Psoas muscle (tissue), 8 donors: ENCODE measurements around the gene PLCD4. TPM values are rescaled to one million over a fixed set of nuclear protein-coding genes. Genes with fewer than 3 reads are reported as not detected.
A peak's percentile ranks its signal among the peaks of the same experiment; 100 is the strongest.

Experiments
- ATAC-seq, 4 donors: fragments of 200-7000 bp; cut with Tn5 transposase; one replicate each; pipeline ENCODE4 v1.9.1; 2020; ENCODE audit warnings: moderate library complexity in 3 of 4, mild to moderate bottlenecking in 2 of 4
- DNase-seq, 2 donors: peaks; one replicate each; pipeline ENCODE4 v3.0.0-alpha.2; 2020
- H3K27ac ChIP-seq: fragments of 200-600 bp; one replicate; pipeline ENCODE4 v1.8.0; 2022
- H3K27me3 ChIP-seq, 3 donors: fragments of 200-600 bp in 1 of 3; one replicate each; pipeline versions ENCODE4 v1.6.1 to v1.8.0; 2013 to 2022; ENCODE audit warnings: low read length in 2 of 3, mild to moderate bottlenecking in 2 of 3, moderate library complexity in 1 of 3; ENCODE audit not compliant: insufficient read depth in 3 of 3
- H3K36me3 ChIP-seq, 2 donors: fragments of 200-600 bp in 1 of 2; one replicate each; pipeline versions ENCODE4 v1.6.1 to v1.8.0; 2013 to 2022; ENCODE audit warnings: low read depth in 1 of 2, mild to moderate bottlenecking in 1 of 2, moderate library complexity in 1 of 2; ENCODE audit not compliant: insufficient read depth in 1 of 2
- H3K4me1 ChIP-seq: fragments of 200-600 bp; one replicate; pipeline ENCODE4 v1.8.0; 2022
- H3K4me3 ChIP-seq: fragments of 200-600 bp; one replicate; pipeline ENCODE4 v1.8.0; 2022; ENCODE audit warnings: mild to moderate bottlenecking
- H3K9me3 ChIP-seq: fragments of 200-600 bp; one replicate; pipeline ENCODE4 v1.8.0; 2022
- WGBS, 3 donors: extraction: QIAGEN DNeasy Blood & Tissue Kit; methylation state at CpG; one replicate each; pipeline versions ENCODE4 v1.1.6 to v1.1.7; 2013; 5-methylcytosine and 5-hydroxymethylcytosine counted together
- intact Hi-C, 2 donors: fragments of 100-400 bp; cut with DNase I; formaldehyde crosslinking; loops; one replicate each; pipeline versions ENCODE4 v1.11.0 to v1.14.2; 2022
- polyA plus RNA-seq, 3 donors: library from polyadenylated mRNA; stranded (reverse); fragments of 200-250 nt; gene quantifications; one replicate each; pipeline ENCODE4 v1.2.3, GENCODE V29; 2013
- total RNA-seq, 4 donors: library from RNA; stranded (reverse); fragmentation: NEBNext Ultra II Directional in 2 of 4; extraction: Animal tissue kit (Norgen Biotek cat#: 25700) in 2 of 4; gene quantifications; one replicate each; pipeline versions ENCODE4 v1.2.1 to v1.2.4, GENCODE V29; 2021 to 2023
- TF ChIP-seq, protein P1 (sequence below): fragments of 200-600 bp; IDR thresholded peaks from one replicate; pipeline ENCODE4 v1.8.0; 2022; ENCODE audit warnings: antibody characterized with exemption
- donor health status: healthy with polysubstance abuse.
- donor health status: DM: no; HTN: no; CAD: no; lungs with moderate emphysema.
- donor health status: Bipolar disorder and iron deficiency.
- donor health status: healthy.
- donor health status: DM: yes; HTN: yes; CAD: no.
- donor health status: DM: no; HTN: no; CAD: no.
- donor health status: DM: no; HTN: no; CAD: no.
- donor health status: DM: yes; HTN: yes; CAD: no.

PLCD4 gene
- total and polyA plus RNA-seq, 7 donors: 1.4 to 85.2 (median 38.0) TPM

- H3K4me1 ChIP-seq: peaks cover 47% of the 10 kb centered on the region
- WGBS, 3 donors: 4 to 5% (median 5%) methylated on average over 10 of the region's 10 CpGs
- no peaks in the 10 kb centered on the region for H3K9me3 ChIP-seq
- peaks cover 0 to 27% of the 10 kb centered on the region in 2 donors for H3K36me3 ChIP-seq
- H3K4me3 ChIP-seq: peak overlapping the region; percentile 76
- DNase-seq (no peak), ATAC-seq (peak in 2 of 4 donors; percentile 15 to 26)
- no peaks in the 10 kb centered on the region for H3K27me3 ChIP-seq
- H3K27ac ChIP-seq: peak overlapping the region; percentile 92
- TF ChIP-seq, protein P1, sequence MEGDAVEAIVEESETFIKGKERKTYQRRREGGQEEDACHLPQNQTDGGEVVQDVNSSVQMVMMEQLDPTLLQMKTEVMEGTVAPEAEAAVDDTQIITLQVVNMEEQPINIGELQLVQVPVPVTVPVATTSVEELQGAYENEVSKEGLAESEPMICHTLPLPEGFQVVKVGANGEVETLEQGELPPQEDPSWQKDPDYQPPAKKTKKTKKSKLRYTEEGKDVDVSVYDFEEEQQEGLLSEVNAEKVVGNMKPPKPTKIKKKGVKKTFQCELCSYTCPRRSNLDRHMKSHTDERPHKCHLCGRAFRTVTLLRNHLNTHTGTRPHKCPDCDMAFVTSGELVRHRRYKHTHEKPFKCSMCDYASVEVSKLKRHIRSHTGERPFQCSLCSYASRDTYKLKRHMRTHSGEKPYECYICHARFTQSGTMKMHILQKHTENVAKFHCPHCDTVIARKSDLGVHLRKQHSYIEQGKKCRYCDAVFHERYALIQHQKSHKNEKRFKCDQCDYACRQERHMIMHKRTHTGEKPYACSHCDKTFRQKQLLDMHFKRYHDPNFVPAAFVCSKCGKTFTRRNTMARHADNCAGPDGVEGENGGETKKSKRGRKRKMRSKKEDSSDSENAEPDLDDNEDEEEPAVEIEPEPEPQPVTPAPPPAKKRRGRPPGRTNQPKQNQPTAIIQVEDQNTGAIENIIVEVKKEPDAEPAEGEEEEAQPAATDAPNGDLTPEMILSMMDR: no peak
- intact Hi-C loops: loop anchor here (2.0 to 10.0 kb wide), 4 partner anchors 37 to 275 kb away; partner anchors contain the start of genes PLCD4 (in 1 of the 2) and TMBIM1 (in 1 of the 2)
Measured at GRCh38 chr2:218569661-218570500, 37.8 kb upstream of the PLCD4 start.

DNA sequence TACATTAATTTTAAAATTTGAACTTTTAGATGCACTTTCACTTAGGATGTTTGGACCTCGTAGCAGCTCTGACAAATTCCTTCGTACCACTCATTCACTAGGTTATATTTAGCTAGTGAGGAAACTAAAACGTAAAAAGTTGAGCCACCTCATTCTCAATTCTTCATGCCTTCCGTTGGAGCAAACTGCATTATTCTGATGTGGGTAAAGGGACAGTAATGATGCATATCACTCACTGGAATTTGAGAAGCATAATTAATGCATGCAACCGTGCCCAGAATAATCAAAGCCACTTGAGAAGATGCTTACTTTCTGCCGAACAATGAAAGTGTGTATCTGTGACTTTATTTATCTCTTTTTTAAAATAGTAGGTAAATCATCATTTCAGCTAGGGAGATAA, 36.8 kb upstream of the PLCD4 start:
- DNase-seq (no peak), ATAC-seq (peak in 3 of 4 donors; percentile 24 to 31 (median 25))
- Histone ChIP-seq H3K4me3 (peak overlapping the region; percentile 76), H3K4me1 (peaks cover 48% of the 10 kb centered on the region), H3K27me3 (no peaks in the 10 kb centered on the region), H3K9me3 (no peaks in the 10 kb centered on the region), H3K36me3 (peaks cover 0 to 33% of the 10 kb centered on the region in 2 donors), H3K27ac (peak overlapping the region; percentile 92)
- 7 to 9% (median 9%) methylated on average over 6 of the region's 6 CpGs for WGBS, 3 donors
- TF ChIP-seq, protein P1: no peak
- intact Hi-C loops: loop anchor here in 1 of 2 donors (5.0 kb wide), 1 partner anchor 36 kb away; the partner anchor contains the start of gene PLCD4

GRCh38 chr2:218576854-218577253, 30.8 kb upstream of the PLCD4 start:
- TF ChIP-seq, protein P1: no peak
- ATAC-seq (no peak), DNase-seq (no peak)
- no peaks in the 10 kb centered on the region for H3K27me3 ChIP-seq
- 81 to 95% (median 84%) methylated on average over 4 of the region's 4 CpGs for WGBS, 3 donors
- H3K4me3 ChIP-seq: no peak overlapping the region
- H3K36me3 ChIP-seq: peaks cover 0 to 40% of the 10 kb centered on the region in 2 donors
- intact Hi-C loops: loop anchor here in 1 of 2 donors (1.0 to 5.0 kb wide), 2 partner anchors 28 to 80 kb away; partner anchors contain the start of genes BCS1L and ZNF142
- H3K27ac ChIP-seq: peak overlapping the region; percentile 89
- H3K4me1 ChIP-seq: peaks cover 53% of the 10 kb centered on the region
- H3K9me3 ChIP-seq: no peaks in the 10 kb centered on the region

DNA sequence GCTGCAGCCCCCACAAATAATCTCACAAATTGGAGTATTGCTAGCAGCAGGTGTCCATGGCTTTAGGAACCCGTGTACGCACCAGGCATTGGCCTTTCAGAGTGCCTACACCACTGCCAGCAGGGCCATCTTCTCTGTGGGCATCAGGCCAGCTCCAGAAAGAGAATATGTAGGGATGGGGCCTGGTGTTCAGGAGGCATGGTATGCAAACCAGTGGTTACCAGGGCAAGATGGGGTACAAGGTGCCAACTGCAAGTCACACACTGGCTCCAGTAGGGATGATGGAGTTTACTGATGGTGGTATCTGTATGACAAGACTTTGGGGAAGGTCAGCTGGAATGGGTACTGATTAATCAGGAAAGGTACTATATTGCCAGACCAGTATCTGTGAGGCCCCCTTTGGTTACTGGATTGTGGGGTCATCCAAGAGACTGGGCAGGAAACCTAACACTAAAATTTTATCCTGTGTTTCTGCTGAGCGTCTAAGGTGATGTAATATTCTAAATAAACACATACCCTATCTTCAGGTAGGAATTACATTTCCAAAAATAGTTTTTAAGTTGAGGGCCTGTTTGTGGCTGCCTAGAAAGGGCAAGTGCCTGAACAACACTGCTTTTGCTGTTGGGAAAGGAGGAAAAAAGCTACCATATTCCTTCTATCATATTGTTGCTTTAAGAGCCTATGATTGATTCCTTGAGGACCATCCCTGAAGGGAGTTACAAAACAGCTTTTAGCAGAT, 30.0 kb upstream of the PLCD4 start:
- no peaks in the 10 kb centered on the region for H3K9me3 ChIP-seq
- H3K4me3 ChIP-seq: no peak overlapping the region
- no peaks in the 10 kb centered on the region for H3K27me3 ChIP-seq
- peak overlapping the region; percentile 89 for H3K27ac ChIP-seq
- peaks cover 50% of the 10 kb centered on the region for H3K4me1 ChIP-seq
- DNase-seq (no peak), ATAC-seq (peak; percentile 60 to 82 (median 65))
- TF ChIP-seq, protein P1: no peak
- WGBS, 3 donors: 33 to 45% (median 36%) methylated on average over 3 of the region's 3 CpGs
- H3K36me3 ChIP-seq: peaks cover 0 to 44% of the 10 kb centered on the region in 2 donors
- intact Hi-C loops: loop anchor here in 1 of 2 donors (1.0 to 5.0 kb wide), 3 partner anchors 9 to 80 kb away; partner anchors contain the start of genes BCS1L and ZNF142
